H9 (cell line): ENCODE measurements around the gene ANO6. TPM values are rescaled to one million over a fixed set of nuclear protein-coding genes. Genes with fewer than 3 reads are reported as not detected.

Source experiments
- DNase-seq: peaks from one replicate; pipeline ENCODE4 v3.0.0-alpha.2; 2017
- H2AFZ ChIP-seq: one replicate; pipeline ENCODE4 v1.6.1; 2013; ENCODE audit warnings: mild to moderate bottlenecking, low read length, control low read depth, moderate library complexity
- H2AK5ac ChIP-seq: 2 replicates; pipeline ENCODE4 v1.6.1; 2013; ENCODE audit warnings: low read length, control low read depth, mixed read lengths; ENCODE audit not compliant: insufficient read length
- H2BK120ac ChIP-seq: one replicate; pipeline ENCODE4 v1.6.1; 2013; ENCODE audit warnings: low read depth, mild to moderate bottlenecking, low read length, control low read depth, inconsistent platforms; ENCODE audit not compliant: poor library complexity, severe bottlenecking
- H2BK12ac ChIP-seq: 2 replicates; pipeline ENCODE4 v1.6.1; 2013; ENCODE audit warnings: low read length, control low read depth, mixed read lengths, low read depth; ENCODE audit not compliant: insufficient read length
- H2BK15ac ChIP-seq: 2 replicates; pipeline ENCODE4 v1.6.1; 2013; ENCODE audit warnings: low read depth, low read length, control low read depth
- H2BK20ac ChIP-seq: one replicate; pipeline ENCODE4 v1.6.1; 2013; ENCODE audit warnings: low read depth, mild to moderate bottlenecking, low read length, control low read depth, inconsistent platforms; ENCODE audit not compliant: poor library complexity, severe bottlenecking
- H2BK5ac ChIP-seq: 2 replicates; pipeline ENCODE4 v1.6.1; 2013; ENCODE audit warnings: low read length, control low read depth, mixed read lengths; ENCODE audit not compliant: insufficient read length
- H3K14ac ChIP-seq: 2 replicates; pipeline ENCODE4 v1.6.1; 2013; ENCODE audit warnings: low read length, control low read depth; ENCODE audit not compliant: insufficient read depth
- H3K18ac ChIP-seq: 2 replicates; pipeline ENCODE4 v1.6.1; 2013; ENCODE audit warnings: low read depth, mild to moderate bottlenecking, mixed read lengths, low read length, control low read depth; ENCODE audit not compliant: insufficient read length
- H3K23ac ChIP-seq: 2 replicates; pipeline ENCODE4 v1.6.1; 2013; ENCODE audit warnings: low read length, control low read depth, mixed read lengths, low read depth; ENCODE audit not compliant: insufficient read length
- H3K23me2 ChIP-seq: 2 replicates; pipeline ENCODE4 v1.6.1; 2013; ENCODE audit warnings: low read depth, mild to moderate bottlenecking, mixed read lengths, low read length, control low read depth; ENCODE audit not compliant: insufficient read length, poor library complexity, severe bottlenecking
- H3K27ac ChIP-seq: 2 replicates; pipeline ENCODE4 v1.5.1; 2013; ENCODE audit warnings: low read length, control low read depth, mixed read lengths, low read depth; ENCODE audit not compliant: insufficient read length
- H3K27me3 ChIP-seq: 2 replicates; pipeline ENCODE4 v1.6.1; 2013; ENCODE audit warnings: low read length, control low read depth, inconsistent platforms; ENCODE audit not compliant: insufficient read depth
- H3K4ac ChIP-seq: 2 replicates; pipeline ENCODE4 v1.6.1; 2013; ENCODE audit warnings: low read depth, mild to moderate bottlenecking, control low read depth, inconsistent platforms, low read length, moderate library complexity
- H3K4me1 ChIP-seq: 2 replicates; pipeline ENCODE4 v1.6.1; 2013; ENCODE audit warnings: low read length, control low read depth, inconsistent platforms; ENCODE audit not compliant: insufficient read depth
- H3K4me2 ChIP-seq: 2 replicates; pipeline ENCODE4 v1.6.1; 2013; ENCODE audit warnings: low read length, control low read depth, mixed read lengths; ENCODE audit not compliant: insufficient read length, insufficient read depth
- H3K56ac ChIP-seq: 2 replicates; pipeline ENCODE4 v1.6.1; 2013; ENCODE audit warnings: low read depth, mild to moderate bottlenecking, mixed read lengths, low read length, control low read depth; ENCODE audit not compliant: insufficient read length
- H3K79me1 ChIP-seq: 2 replicates; pipeline ENCODE4 v1.6.1; 2013; ENCODE audit warnings: low read depth, mild to moderate bottlenecking, moderate library complexity, low read length, control low read depth, inconsistent platforms; ENCODE audit not compliant: insufficient read depth, poor library complexity, severe bottlenecking
- H3K79me2 ChIP-seq: 2 replicates; pipeline ENCODE4 v1.6.1; 2013; ENCODE audit warnings: low read length, control low read depth, inconsistent platforms; ENCODE audit not compliant: insufficient read depth
- H3K9ac ChIP-seq: 2 replicates; pipeline ENCODE4 v1.6.1; 2013; ENCODE audit warnings: low read length, control low read depth, mixed read lengths; ENCODE audit not compliant: insufficient read length; ENCODE audit errors: extremely low read depth
- H3K9me3 ChIP-seq: one replicate; pipeline ENCODE4 v1.6.1; 2013; ENCODE audit warnings: low read depth, low read length, inconsistent platforms; ENCODE audit not compliant: control insufficient read depth
- H3T11ph ChIP-seq: one replicate; pipeline ENCODE4 v1.6.1; 2013; ENCODE audit warnings: mild to moderate bottlenecking, low read length, control low read depth, inconsistent platforms
- H4K20me1 ChIP-seq: one replicate; pipeline ENCODE4 v1.6.1; 2013; ENCODE audit not compliant: control insufficient read depth, insufficient read length, insufficient read depth
- H4K5ac ChIP-seq: 2 replicates; pipeline ENCODE4 v1.6.1; 2013; ENCODE audit warnings: low read depth, mild to moderate bottlenecking, mixed read lengths, low read length, control low read depth; ENCODE audit not compliant: insufficient read length
- H4K8ac ChIP-seq: replicated peaks from 2 replicates; pipeline ENCODE4 v1.6.1; 2013; ENCODE audit warnings: low read length, control low read depth, mixed read lengths, low read depth; ENCODE audit not compliant: insufficient read length
- H4K91ac ChIP-seq: 2 replicates; pipeline ENCODE4 v1.6.1; 2013; ENCODE audit warnings: low read depth, mild to moderate bottlenecking, moderate library complexity, mixed read lengths, low read length, control low read depth; ENCODE audit not compliant: insufficient read length
- H3K27ac Mint-ChIP-seq, 3 experiments: 2 replicates in 2 of 3; 3 replicates in 1 of 3; pipeline ENCODE4 v1.8.0; 2020 to 2021; ENCODE audit warnings: mixed read lengths in 3 of 3, mild to moderate bottlenecking in 1 of 3, moderate library complexity in 1 of 3
- H3K27me3 Mint-ChIP-seq: 2 replicates; pipeline ENCODE4 v1.8.0; 2021; ENCODE audit warnings: low read depth, mild to moderate bottlenecking, moderate library complexity, mixed read lengths
- H3K36me3 Mint-ChIP-seq, 3 experiments: 2 replicates in 2 of 3; 3 replicates in 1 of 3; pipeline ENCODE4 v1.8.0; 2020 to 2021; ENCODE audit warnings: low read depth in 3 of 3, mixed read lengths in 3 of 3; ENCODE audit not compliant: insufficient read depth in 1 of 3
- H3K4me1 Mint-ChIP-seq, 2 experiments: 2 replicates each; pipeline ENCODE4 v1.8.0; 2020; ENCODE audit warnings: mixed read lengths in 2 of 2
- H3K4me3 Mint-ChIP-seq, 2 experiments: 2 replicates in 1 of 2; 3 replicates in 1 of 2; pipeline ENCODE4 v1.8.0; 2020 to 2021; ENCODE audit warnings: mild to moderate bottlenecking in 2 of 2, mixed read lengths in 2 of 2, moderate library complexity in 1 of 2
- H3K9me3 Mint-ChIP-seq, 2 experiments: 2 replicates in 1 of 2; 3 replicates in 1 of 2; pipeline ENCODE4 v1.8.0; 2020; ENCODE audit warnings: mild to moderate bottlenecking in 2 of 2, mixed read lengths in 2 of 2, moderate library complexity in 1 of 2
- WGBS: extraction: QIAGEN DNeasy Blood & Tissue Kit; methylation state at CpG from one replicate; pipeline ENCODE4 v1.1.7; 2013; ENCODE audit warnings: missing lambda C conversion rate, low lambda C conversion rate, mixed read lengths; ENCODE audit not compliant: insufficient read length; ENCODE audit errors: extremely low coverage; 5-methylcytosine and 5-hydroxymethylcytosine counted together
- total RNA-seq: library from RNA; stranded (reverse); gene quantifications from 2 replicates; pipeline ENCODE4 v1.2.1, GENCODE V29; 2021
- TF ChIP-seq, protein P1 (sequence below): fragments of 200-600 bp; sonication (generic); conservative IDR thresholded peaks from 3 replicates; pipeline ENCODE4 v1.8.0; 2021; ENCODE audit warnings: antibody characterized with exemption, mild to moderate bottlenecking

Gene ANO6
- total RNA-seq, 1 experiment from 2014 or later, result 24.3 TPM

DNA sequence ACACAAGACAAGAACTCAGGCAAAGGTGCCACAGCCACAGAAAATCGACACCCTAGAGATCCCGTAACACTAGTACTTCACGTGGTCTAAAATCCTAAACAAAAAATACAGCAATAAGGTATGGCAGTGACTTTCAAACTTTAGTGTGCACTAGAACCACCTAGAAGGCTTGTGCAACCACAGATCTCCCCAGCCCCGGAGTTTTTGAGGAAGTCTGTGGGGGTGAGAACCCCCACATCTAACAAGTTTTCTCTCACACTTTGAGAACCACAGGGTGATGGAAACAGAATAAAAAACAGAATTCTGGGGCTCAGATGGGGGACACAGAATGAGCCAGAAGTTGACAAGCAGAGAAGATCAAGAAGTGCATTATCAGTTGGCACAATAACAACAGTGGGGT lies 254.0 kb downstream of the ANO6 start:
- H3K56ac ChIP-seq, result no peak overlapping the region
- H3K27ac ChIP-seq, result no peak overlapping the region
- no peak overlapping the region for H2BK15ac ChIP-seq
- no peaks in the 10 kb centered on the region for H3K27me3 ChIP-seq
- no peak overlapping the region for H2BK20ac ChIP-seq
- H3K4me1 Mint-ChIP-seq, result peaks cover 4 to 11% of the 10 kb centered on the region in 2 experiments; a peak in 2 of 4 replicates
- H3K18ac ChIP-seq, result no peak overlapping the region
- H3K27ac Mint-ChIP-seq, result no peak overlapping the region
- H3K14ac ChIP-seq, result no peak overlapping the region
- H3T11ph ChIP-seq, result no peak overlapping the region
- no peaks in the 10 kb centered on the region for H3K9me3 ChIP-seq
- H3K23me2 ChIP-seq, result no peaks in the 10 kb centered on the region
- H2BK5ac ChIP-seq, result no peak overlapping the region
- peaks cover 0 to 6% of the 10 kb centered on the region in 2 experiments; a peak in 2 of 5 replicates for H3K9me3 Mint-ChIP-seq
- H3K4me2 ChIP-seq, result no peak overlapping the region
- H3K4me3 Mint-ChIP-seq, result no peak overlapping the region
- H3K9ac ChIP-seq, result no peak overlapping the region
- WGBS, result no CpG with 5 or more reads among the region's 4 CpGs
- TF ChIP-seq, protein P1, sequence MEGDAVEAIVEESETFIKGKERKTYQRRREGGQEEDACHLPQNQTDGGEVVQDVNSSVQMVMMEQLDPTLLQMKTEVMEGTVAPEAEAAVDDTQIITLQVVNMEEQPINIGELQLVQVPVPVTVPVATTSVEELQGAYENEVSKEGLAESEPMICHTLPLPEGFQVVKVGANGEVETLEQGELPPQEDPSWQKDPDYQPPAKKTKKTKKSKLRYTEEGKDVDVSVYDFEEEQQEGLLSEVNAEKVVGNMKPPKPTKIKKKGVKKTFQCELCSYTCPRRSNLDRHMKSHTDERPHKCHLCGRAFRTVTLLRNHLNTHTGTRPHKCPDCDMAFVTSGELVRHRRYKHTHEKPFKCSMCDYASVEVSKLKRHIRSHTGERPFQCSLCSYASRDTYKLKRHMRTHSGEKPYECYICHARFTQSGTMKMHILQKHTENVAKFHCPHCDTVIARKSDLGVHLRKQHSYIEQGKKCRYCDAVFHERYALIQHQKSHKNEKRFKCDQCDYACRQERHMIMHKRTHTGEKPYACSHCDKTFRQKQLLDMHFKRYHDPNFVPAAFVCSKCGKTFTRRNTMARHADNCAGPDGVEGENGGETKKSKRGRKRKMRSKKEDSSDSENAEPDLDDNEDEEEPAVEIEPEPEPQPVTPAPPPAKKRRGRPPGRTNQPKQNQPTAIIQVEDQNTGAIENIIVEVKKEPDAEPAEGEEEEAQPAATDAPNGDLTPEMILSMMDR, result no peak
- H3K27me3 Mint-ChIP-seq, result no peaks in the 10 kb centered on the region; the same call in none of the 2 replicates
- H3K36me3 Mint-ChIP-seq, result peaks cover 0 to 7% (median 0%) of the 10 kb centered on the region in 3 experiments; a peak in 3 of 7 replicates
- H2AK5ac ChIP-seq, result no peak overlapping the region
- no peak overlapping the region for H2BK120ac ChIP-seq
- H3K79me1 ChIP-seq, result no peaks in the 10 kb centered on the region
- H3K79me2 ChIP-seq, result no peaks in the 10 kb centered on the region
- no peak overlapping the region for H4K91ac ChIP-seq
- no peaks in the 10 kb centered on the region for H4K20me1 ChIP-seq
- no peak overlapping the region for H3K23ac ChIP-seq
- H2BK12ac ChIP-seq, result no peak overlapping the region
- DNase-seq, result no peak
- no peaks in the 10 kb centered on the region for H3K4me1 ChIP-seq
- H4K8ac ChIP-seq, result no peak overlapping the region
- H2AFZ ChIP-seq, result no peak overlapping the region
- no peak overlapping the region for H3K4ac ChIP-seq
- no peak overlapping the region for H4K5ac ChIP-seq
